A172 (cell line): ENCODE results near the gene PDX1. TPM values are rescaled to one million over a fixed set of nuclear protein-coding genes. Genes with fewer than 3 reads are reported as not detected.

ENCODE experiments used
- DNase-seq: peaks from one replicate; pipeline ENCODE4 v3.0.0-alpha.2; 2015; ENCODE audit warnings: low spot score
- total RNA-seq: library from RNA; depleted of rRNA; stranded (reverse); fragments of >200 nt; shearing (Covaris generic); gene quantifications from 2 replicates; pipeline ENCODE4 v1.2.3, GENCODE V29; 2014; rRNA removed

PDX1 gene
- total RNA-seq, 1 experiment from 2014 or later, result not detected

DNA sequence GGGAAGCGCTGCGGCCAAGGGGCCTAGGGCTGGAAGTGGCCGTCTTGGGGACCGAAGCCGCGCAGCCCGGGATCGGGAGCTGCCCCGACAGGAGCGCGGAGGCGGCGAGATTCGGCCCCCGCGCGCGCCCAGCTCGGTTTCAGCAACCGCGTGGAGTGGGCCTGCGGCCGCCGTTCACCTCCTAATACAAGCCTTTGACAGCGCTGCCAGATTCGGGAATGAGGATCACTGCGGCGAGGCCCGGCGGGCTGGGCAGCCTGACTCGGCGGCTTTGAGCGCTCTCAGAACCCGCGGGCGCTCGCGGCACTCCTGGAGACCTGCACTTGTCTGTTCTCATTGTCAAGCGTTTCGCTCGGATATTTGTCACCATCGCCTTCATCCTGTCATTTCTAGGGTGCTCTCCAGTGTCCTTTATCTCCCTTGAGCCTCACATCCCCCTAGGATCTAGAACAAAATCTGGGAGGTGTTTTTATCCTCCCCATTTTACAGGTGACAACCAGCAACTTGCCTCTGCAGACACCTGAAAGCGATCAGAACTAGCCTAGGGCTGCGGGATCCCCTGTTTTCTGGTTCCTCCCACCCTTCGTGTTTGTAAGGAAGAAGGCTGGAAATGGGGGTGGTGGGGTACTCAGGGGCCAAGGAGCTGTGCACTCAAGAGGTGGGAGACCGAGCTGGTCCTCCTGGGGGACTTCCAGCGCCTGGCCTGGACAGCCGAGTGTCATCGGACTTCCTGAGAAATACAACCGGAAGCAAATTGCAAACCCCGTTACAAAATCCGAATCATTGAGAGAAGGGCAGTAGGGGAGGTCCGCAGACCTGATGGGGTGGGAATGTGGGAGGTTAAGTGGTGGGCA lies 50.8 kb downstream of the PDX1 start:
- no peak for DNase-seq

DNA sequence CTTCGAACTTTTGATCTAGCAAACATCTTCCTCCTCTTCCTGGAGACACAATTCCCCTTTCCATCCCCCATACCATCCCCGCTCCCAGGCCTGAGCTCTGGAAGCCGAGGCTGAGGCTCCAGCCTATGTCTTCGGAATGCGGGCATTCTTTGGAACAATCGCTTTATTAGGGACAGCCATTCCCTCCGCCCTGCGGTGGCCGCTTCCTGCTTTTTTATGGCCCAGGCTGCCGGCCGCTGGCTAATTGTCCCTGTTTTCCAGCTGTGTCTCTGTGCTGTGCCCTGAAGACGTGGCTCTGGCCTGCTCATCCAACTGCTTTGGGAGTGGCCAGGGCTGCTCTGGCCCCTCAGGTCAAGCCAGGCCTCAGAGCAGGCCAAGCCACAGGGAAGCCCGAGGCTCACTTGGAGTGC lies 51.4 kb downstream of the PDX1 start:
- no peak for DNase-seq

DNA sequence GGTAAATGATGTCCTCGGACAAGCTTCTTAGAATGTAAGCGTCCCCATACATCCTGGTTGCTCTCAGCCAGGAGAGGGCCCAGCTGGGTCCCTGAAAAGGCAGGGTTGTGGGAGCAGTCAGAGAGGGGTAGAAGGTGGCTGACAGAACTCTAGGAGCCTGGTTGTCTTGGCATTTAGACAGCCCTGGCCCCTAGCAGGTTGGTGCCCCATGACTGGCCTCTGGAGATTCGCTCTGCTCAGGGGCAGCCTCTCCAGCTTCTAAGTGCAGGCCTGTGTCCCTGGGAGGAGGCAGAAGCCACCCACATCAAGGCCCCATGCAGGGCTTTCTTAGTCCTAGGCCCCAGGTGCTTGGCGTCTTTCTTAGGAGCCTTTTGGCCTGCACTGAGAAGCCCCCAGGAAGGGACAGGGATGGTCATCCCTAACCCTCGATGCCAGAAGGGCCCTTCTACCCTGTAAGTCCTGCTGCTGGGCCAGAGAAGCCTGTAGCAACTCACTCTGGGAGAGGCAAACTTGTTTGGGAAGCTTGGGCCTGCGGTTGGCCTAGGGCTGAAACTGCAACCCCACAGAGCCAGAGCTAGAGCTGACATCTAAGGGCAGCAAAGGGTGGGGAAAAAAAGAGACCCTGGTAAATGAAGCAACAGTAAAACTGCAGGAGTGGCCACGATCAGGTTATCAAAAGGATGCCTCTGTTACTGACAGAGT lies 52.1 kb downstream of the PDX1 start:
- no peak for DNase-seq

DNA sequence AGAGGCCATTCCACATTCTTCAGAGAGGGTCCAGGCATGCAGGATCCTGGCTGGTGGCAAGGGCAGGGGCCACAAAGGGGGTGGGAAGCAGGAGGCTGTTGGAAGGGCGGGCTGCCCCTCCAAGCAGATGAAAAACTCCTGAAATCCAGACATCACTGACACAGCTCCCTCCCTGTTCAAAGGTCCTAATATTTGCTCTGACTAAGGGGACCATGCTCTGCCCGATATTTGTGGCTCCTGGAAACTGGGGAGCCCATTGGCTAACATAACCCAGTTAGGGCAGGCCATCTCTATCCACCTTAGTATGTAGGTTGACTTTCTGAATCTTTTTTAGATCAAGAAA lies 52.6 kb downstream of the PDX1 start:
- DNase-seq, result no peak

DNA sequence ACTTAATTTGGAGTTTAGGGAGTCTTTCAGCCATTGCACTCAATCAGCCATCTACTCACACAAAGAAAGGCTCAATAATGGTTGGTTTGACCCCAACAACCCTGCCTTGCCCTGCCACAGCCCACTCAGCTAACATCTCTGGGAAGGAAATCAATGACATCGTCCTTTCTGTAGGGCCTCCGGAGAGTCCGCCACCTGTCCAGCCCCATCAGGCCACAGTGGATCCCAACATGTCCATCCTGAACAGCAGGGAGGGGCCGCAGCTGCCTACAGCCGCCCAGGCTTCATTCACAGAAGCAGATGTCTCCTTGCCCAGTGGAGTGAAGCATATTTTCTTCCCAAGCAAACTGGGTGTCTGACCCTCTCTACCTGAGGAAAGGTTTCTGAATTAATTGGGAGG lies 53.5 kb downstream of the PDX1 start:
- no peak for DNase-seq

DNA sequence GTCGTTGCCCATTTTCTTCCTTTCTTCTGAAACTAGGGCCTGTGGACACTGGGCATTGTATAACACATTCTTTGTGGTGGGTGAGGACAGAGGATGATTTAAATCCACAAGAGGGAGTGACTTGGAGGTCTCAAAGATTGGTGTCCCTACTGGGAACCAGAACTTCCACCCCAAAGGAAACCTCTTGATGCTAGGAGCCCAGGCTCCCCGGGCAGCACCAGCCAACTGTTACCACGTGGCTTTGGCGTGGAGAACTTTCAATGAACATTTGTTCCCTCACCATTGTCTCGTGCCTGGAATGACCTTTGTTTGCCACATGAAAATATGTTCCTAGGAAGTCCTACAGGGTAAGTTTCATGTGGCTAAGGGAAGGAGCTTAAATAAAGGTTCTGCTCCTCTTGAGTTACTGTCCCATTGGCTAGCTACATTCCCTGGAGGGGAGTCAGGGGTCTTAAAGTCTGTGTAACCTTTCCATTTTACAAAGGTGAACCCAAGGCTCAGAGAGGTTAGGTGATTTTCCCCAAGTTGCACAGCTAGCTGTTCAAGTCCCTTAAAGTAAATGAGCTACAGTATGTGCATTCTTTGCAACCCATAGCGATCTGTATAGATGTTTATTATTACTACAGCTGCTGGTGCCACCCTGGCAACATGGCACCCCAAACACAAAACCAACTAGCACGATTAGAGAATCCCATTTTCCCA lies 54.3 kb downstream of the PDX1 start:
- DNase-seq, result no peak

Other genes starting within 250 kb of the PDX1 start
- not detected in 2 replicates for gene GSX1, start 127.5 kb upstream of the PDX1 start, total RNA-seq
- not detected in 2 replicates for gene CDX2, start 49.3 kb downstream of the PDX1 start, total RNA-seq
- gene URAD, start 68.7 kb downstream of the PDX1 start, total RNA-seq, result not detected in 2 replicates
- 0.22 TPM in 1 of 2 replicates, not detected in the other for gene FLT3, start 180.6 kb downstream of the PDX1 start, total RNA-seq
- gene PAN3, start 218.5 kb downstream of the PDX1 start, total RNA-seq, result 8.6 and 10.7 TPM in 2 replicates